Measurements from ENCODE around the gene ACO2. TPM values are rescaled to one million over a fixed set of nuclear protein-coding genes. Genes with fewer than 3 reads are reported as not detected.
A peak's percentile ranks its signal among the peaks of the same experiment; 100 is the strongest.

ACO2 gene
- total and polyA plus RNA-seq, 2 of the 8 experiments (the other 6 are each of a cell fraction or from before 2014, with no cell fraction given), result 52.8 to 75.4 TPM

- no peak for FAIRE-seq
- no peak overlapping the region for H4K91ac ChIP-seq (replicated peaks; ENCODE audit: insufficient read length, low read length)
- H3K14ac ChIP-seq (ENCODE audit: insufficient read length), result no peak overlapping the region
- no peak overlapping the region for H2AFZ ChIP-seq (ENCODE audit: low read length)
- peaks cover 4 to 32% (median 21%) of the 10 kb centered on the region in 4 experiments for H3K4me1 ChIP-seq (replicated peaks in 1 of 4; ENCODE audit: control insufficient read depth in 3 of 4, insufficient read depth in 4 of 4, low read length in 3 of 4)
- H4K20me1 ChIP-seq (replicated peaks in 1 of 2; ENCODE audit: control insufficient read depth in 1 of 2, insufficient read depth in 2 of 2, low read length in 2 of 2), result no peaks in the 10 kb centered on the region
- TF ChIP-seq KDM4A (IDR thresholded peaks at IDR 0.05; ENCODE audit: low read depth, low read length, severe bottlenecking) (no peak), SIRT6 (IDR thresholded peaks at IDR 0.05; ENCODE audit: low read length) (no peak), POU5F1 (IDR thresholded peaks at IDR 0.05; ENCODE audit: low read depth, low read length) (no peak), RNF2 (IDR thresholded peaks at IDR 0.05; ENCODE audit: borderline replicate concordance, low read depth, low read length, missing control alignments, poor library complexity, severe bottlenecking) (no peak), BACH1 (IDR thresholded peaks at IDR 0.05; ENCODE audit: low read length) (no peak), RFX5 (IDR thresholded peaks at IDR 0.05; ENCODE audit: borderline replicate concordance, low read depth, low read length) (no peak), POLR2A (IDR thresholded peaks at IDR 0.05; ENCODE audit: control extremely low read depth in 1 of 2, low read depth in 2 of 2, low read length in 2 of 2) (no peak), SIX5 (IDR thresholded peaks at IDR 0.05; ENCODE audit: low read depth, low read length) (no peak)
- H2BK120ac ChIP-seq (replicated peaks; ENCODE audit: low read depth, low read length), result no peak overlapping the region
- no peak for DNase-seq (ENCODE audit: low read depth in 1 of 2, low spot score in 2 of 2)
- H3K9ac ChIP-seq (replicated peaks in 1 of 4; ENCODE audit: extremely low read depth in 1 of 4, low read depth in 3 of 4, low read length in 3 of 4), result no peak overlapping the region
- 0 out of 2 replicates have a peak overlapping the region, but pooled peaks have one; percentile 44 for H2BK12ac ChIP-seq (ENCODE audit: low read depth, low read length)
- ChIA-PET POLR2A (ENCODE audit: partially characterized antibody) (interaction anchor here (0.7 to 3.2 kb wide), 9 partner anchors 11 to 116 kb away, joined by 3 to 12 read pairs (median 4); partner anchors contain the start of genes PMM1 and TOB2), CTCF (ENCODE audit: partially characterized antibody) (interaction anchor here (0.9 to 16.1 kb wide), 6 partner anchors 9 to 26 kb away, joined by 3 to 169 read pairs (median 4); partner anchors contain the start of gene POLR3H)
- no peak overlapping the region for H2BK15ac ChIP-seq (ENCODE audit: low read length)
- peak overlapping the region; percentile 28; the same call in 1 of the 2 replicates for H4K8ac ChIP-seq (ENCODE audit: extremely low read depth, insufficient read depth, low read length)
- 0 out of 2 replicates have a peak overlapping the region, but pooled peaks have one; percentile 6 for H2AK5ac ChIP-seq (ENCODE audit: low read depth, low read length)
- H3K79me1 ChIP-seq (ENCODE audit: low read depth, low read length), result no peaks in the 10 kb centered on the region
- 0 out of 7 replicates have a peak, but pooled peaks cover 0 to 2% (median 0%) of the 10 kb centered on the region in 4 experiments for H3K27me3 ChIP-seq (replicated peaks in 1 of 4; ENCODE audit: control insufficient read depth in 3 of 4, extremely low read depth in 1 of 4, insufficient read depth in 3 of 4, low read length in 3 of 4)
- H3K56ac ChIP-seq (replicated peaks; ENCODE audit: insufficient read length, low read depth, low read length), result no peak overlapping the region
- no peaks in the 10 kb centered on the region for H3K9me3 ChIP-seq (ENCODE audit: insufficient read depth in 2 of 2, low read depth in 1 of 2, low read length in 1 of 2)
- H3K36me3 ChIP-seq (ENCODE audit: control insufficient read depth in 2 of 4, insufficient read depth in 4 of 4, low read length in 3 of 4), result no peaks in the 10 kb centered on the region
- no peak overlapping the region for H3K4me3 ChIP-seq (ENCODE audit: extremely low read depth in 1 of 4, insufficient read depth in 2 of 4, low read depth in 3 of 4, low read length in 4 of 4)
- peak overlapping the region in 1 of 2 experiments; percentile 41; a peak in 1 of 4 replicates for H3K4me2 ChIP-seq (ENCODE audit: insufficient read depth in 1 of 2, low read depth in 2 of 2, low read length in 2 of 2)
- no peak overlapping the region for H3K18ac ChIP-seq (ENCODE audit: extremely low read depth, low read length)
- no peak overlapping the region for H2BK20ac ChIP-seq (ENCODE audit: low read length)
- H3K27ac ChIP-seq (ENCODE audit: low read depth, low read length), result no peak overlapping the region
- H2BK5ac ChIP-seq (ENCODE audit: low read depth, low read length), result peak overlapping the region; percentile 44; the same call in 1 of the 2 replicates
- H4K5ac ChIP-seq (ENCODE audit: insufficient read length, low read depth, low read length), result no peak overlapping the region
- H3K79me2 ChIP-seq (ENCODE audit: control insufficient read depth in 1 of 2, insufficient read depth in 2 of 2, low read length in 2 of 2), result no peaks in the 10 kb centered on the region
- 88% methylated on average over 4 of the region's 4 CpGs; no CpG with 5 or more reads in 1 of the 2 experiments for WGBS, 2 experiments (ENCODE audit: extremely low coverage in 1 of 2, insufficient coverage in 1 of 2, insufficient read length in 1 of 2, insufficient replicate concordance in 2 of 2, low coverage in 1 of 2, low lambda C conversion rate in 2 of 2, missing lambda C conversion rate in 1 of 2)
- no peak overlapping the region for H3K23ac ChIP-seq (ENCODE audit: insufficient read length)
- no peak overlapping the region for H3K4ac ChIP-seq (replicated peaks; ENCODE audit: insufficient read length, low read depth, low read length)
- peaks cover 6% of the 10 kb centered on the region; the same call in 1 of the 2 replicates for H3K23me2 ChIP-seq (ENCODE audit: low read depth, low read length)
Observed at GRCh38 chr22:41562461-41562860, 93.5 kb downstream of the ACO2 start.

Data from H1 (cell line).